ENCODE measurements around the gene S100A5. TPM values are rescaled to one million over a fixed set of nuclear protein-coding genes. Genes with fewer than 3 reads are reported as not detected.

Gene S100A5
- total and polyA plus RNA-seq, 2 of the 8 experiments (the other 6 are each of a cell fraction or from before 2014, with no cell fraction given), result not detected

DNA sequence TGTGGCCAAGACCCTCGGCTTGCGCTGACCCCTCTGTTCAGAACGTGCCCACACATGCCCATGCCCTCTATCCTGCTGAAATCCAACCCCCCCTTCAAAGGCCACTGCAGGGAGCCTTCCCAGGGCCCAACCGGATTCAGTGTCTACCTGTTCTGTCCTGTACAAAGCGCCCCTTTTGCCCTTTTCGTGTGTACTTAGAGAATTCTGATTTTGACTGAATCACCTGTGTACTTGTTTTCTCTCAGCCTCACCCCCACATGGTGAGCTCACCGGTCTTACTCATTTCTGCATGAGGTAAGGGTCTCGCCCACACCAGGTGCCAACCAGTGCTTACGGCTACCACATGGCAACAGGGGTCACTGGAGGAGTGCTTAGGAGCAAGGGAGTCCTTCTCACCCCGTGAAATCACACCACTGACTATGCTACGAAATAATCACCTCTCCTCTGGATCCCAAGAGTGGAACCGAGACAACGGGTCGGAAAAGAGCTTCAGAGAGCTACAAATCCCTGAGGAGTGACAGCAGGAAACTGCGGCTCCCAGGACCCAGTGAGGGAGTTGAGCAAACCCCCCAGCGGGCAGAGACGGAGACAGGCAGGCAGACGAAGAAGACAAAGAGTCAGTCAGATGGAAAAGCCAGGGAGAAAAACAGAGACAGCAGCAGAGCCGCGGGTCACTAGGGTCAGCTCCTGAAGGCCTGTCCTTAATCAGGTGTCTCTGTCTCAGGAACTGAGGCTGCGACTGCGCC is 27.1 kb upstream of the S100A5 start (continued):
- TF ChIP-seq SP1 (IDR thresholded peaks at IDR 0.05; ENCODE audit: low read depth, low read length), result no peak
- TF ChIP-seq EGR1 (IDR thresholded peaks at IDR 0.05; ENCODE audit: borderline replicate concordance, low read depth, low read length), result no peak
- TF ChIP-seq SIRT6 (IDR thresholded peaks at IDR 0.05; ENCODE audit: low read length), result no peak
- TF ChIP-seq GABPA (IDR thresholded peaks at IDR 0.05; ENCODE audit: borderline replicate concordance, insufficient read depth, low read length), result no peak
- TF ChIP-seq, protein P1, sequence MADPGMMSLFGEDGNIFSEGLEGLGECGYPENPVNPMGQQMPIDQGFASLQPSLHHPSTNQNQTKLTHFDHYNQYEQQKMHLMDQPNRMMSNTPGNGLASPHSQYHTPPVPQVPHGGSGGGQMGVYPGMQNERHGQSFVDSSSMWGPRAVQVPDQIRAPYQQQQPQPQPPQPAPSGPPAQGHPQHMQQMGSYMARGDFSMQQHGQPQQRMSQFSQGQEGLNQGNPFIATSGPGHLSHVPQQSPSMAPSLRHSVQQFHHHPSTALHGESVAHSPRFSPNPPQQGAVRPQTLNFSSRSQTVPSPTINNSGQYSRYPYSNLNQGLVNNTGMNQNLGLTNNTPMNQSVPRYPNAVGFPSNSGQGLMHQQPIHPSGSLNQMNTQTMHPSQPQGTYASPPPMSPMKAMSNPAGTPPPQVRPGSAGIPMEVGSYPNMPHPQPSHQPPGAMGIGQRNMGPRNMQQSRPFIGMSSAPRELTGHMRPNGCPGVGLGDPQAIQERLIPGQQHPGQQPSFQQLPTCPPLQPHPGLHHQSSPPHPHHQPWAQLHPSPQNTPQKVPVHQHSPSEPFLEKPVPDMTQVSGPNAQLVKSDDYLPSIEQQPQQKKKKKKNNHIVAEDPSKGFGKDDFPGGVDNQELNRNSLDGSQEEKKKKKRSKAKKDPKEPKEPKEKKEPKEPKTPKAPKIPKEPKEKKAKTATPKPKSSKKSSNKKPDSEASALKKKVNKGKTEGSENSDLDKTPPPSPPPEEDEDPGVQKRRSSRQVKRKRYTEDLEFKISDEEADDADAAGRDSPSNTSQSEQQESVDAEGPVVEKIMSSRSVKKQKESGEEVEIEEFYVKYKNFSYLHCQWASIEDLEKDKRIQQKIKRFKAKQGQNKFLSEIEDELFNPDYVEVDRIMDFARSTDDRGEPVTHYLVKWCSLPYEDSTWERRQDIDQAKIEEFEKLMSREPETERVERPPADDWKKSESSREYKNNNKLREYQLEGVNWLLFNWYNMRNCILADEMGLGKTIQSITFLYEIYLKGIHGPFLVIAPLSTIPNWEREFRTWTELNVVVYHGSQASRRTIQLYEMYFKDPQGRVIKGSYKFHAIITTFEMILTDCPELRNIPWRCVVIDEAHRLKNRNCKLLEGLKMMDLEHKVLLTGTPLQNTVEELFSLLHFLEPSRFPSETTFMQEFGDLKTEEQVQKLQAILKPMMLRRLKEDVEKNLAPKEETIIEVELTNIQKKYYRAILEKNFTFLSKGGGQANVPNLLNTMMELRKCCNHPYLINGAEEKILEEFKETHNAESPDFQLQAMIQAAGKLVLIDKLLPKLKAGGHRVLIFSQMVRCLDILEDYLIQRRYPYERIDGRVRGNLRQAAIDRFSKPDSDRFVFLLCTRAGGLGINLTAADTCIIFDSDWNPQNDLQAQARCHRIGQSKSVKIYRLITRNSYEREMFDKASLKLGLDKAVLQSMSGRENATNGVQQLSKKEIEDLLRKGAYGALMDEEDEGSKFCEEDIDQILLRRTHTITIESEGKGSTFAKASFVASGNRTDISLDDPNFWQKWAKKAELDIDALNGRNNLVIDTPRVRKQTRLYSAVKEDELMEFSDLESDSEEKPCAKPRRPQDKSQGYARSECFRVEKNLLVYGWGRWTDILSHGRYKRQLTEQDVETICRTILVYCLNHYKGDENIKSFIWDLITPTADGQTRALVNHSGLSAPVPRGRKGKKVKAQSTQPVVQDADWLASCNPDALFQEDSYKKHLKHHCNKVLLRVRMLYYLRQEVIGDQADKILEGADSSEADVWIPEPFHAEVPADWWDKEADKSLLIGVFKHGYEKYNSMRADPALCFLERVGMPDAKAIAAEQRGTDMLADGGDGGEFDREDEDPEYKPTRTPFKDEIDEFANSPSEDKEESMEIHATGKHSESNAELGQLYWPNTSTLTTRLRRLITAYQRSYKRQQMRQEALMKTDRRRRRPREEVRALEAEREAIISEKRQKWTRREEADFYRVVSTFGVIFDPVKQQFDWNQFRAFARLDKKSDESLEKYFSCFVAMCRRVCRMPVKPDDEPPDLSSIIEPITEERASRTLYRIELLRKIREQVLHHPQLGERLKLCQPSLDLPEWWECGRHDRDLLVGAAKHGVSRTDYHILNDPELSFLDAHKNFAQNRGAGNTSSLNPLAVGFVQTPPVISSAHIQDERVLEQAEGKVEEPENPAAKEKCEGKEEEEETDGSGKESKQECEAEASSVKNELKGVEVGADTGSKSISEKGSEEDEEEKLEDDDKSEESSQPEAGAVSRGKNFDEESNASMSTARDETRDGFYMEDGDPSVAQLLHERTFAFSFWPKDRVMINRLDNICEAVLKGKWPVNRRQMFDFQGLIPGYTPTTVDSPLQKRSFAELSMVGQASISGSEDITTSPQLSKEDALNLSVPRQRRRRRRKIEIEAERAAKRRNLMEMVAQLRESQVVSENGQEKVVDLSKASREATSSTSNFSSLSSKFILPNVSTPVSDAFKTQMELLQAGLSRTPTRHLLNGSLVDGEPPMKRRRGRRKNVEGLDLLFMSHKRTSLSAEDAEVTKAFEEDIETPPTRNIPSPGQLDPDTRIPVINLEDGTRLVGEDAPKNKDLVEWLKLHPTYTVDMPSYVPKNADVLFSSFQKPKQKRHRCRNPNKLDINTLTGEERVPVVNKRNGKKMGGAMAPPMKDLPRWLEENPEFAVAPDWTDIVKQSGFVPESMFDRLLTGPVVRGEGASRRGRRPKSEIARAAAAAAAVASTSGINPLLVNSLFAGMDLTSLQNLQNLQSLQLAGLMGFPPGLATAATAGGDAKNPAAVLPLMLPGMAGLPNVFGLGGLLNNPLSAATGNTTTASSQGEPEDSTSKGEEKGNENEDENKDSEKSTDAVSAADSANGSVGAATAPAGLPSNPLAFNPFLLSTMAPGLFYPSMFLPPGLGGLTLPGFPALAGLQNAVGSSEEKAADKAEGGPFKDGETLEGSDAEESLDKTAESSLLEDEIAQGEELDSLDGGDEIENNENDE (IDR thresholded peaks at IDR 0.05; ENCODE audit: insufficient replicate concordance, low read length), result no peak

Measured in H1 (cell line).